ENCODE results near the gene MDH2.
"Not testable (repeated sequence)": the region's sequence is repeated elsewhere in the genome, so short reads cannot be mapped to it uniquely, and the experiment has no call there.

The MDH2 gene

GRCh38 chr7:76054123-76055120 lies 6.5 kb downstream of the MDH2 start:
- H3K4me3 ChIP-seq (ENCODE audit: low read depth, low read length) = no peak overlapping the region
- no peak for DNase-seq (ENCODE audit: low read depth)
- no peak for TF ChIP-seq CTCF (IDR thresholded peaks at IDR 0.05; ENCODE audit: low read depth, low read length, missing control alignments)
- in situ Hi-C loops (cut with HindIII; ENCODE audit: low sequenced_read_pairs) = no loop called here

GRCh38 chr7:76056241-76056640 lies 8.3 kb downstream of the MDH2 start:
- no peak for DNase-seq (ENCODE audit: low read depth)
- in situ Hi-C loops (cut with HindIII; ENCODE audit: low sequenced_read_pairs) = no loop called here

GRCh38 chr7:76057103-76057812 lies 9.4 kb downstream of the MDH2 start:
- no peak for DNase-seq (ENCODE audit: low read depth)
- no peak overlapping the region for H3K4me3 ChIP-seq (ENCODE audit: low read depth, low read length)
- in situ Hi-C loops (cut with HindIII; ENCODE audit: low sequenced_read_pairs) = no loop called here
- no peak for TF ChIP-seq CTCF (IDR thresholded peaks at IDR 0.05; ENCODE audit: low read depth, low read length, missing control alignments)

More at GRCh38 chr7:76056241-76056640, 8.3 kb downstream of the MDH2 start:
- no peak overlapping the region for H3K4me3 ChIP-seq (ENCODE audit: low read depth, low read length)
- no peak for TF ChIP-seq CTCF (IDR thresholded peaks at IDR 0.05; ENCODE audit: low read depth, low read length, missing control alignments)

- DNase-seq (ENCODE audit: low read depth) = no peak
- TF ChIP-seq CTCF (IDR thresholded peaks at IDR 0.05; ENCODE audit: low read depth, low read length, missing control alignments) = no peak
- in situ Hi-C loops (cut with HindIII; ENCODE audit: low sequenced_read_pairs) = no loop called here
- H3K4me3 ChIP-seq (ENCODE audit: low read depth, low read length) = no peak overlapping the region
These were observed 9.9 kb downstream of the MDH2 start for GRCh38 chr7:76057813-76058145.

GRCh38 chr7:76058745-76059144 lies 10.8 kb downstream of the MDH2 start:
- in situ Hi-C loops (cut with HindIII; ENCODE audit: low sequenced_read_pairs); DNase-seq (ENCODE audit: low read depth); H3K4me3 ChIP-seq (ENCODE audit: low read depth, low read length): not testable (repeated sequence)

- in situ Hi-C loops (cut with HindIII; ENCODE audit: low sequenced_read_pairs) = no loop called here
- no peak overlapping the region for H3K4me3 ChIP-seq (ENCODE audit: low read depth, low read length)
- no peak for DNase-seq (ENCODE audit: low read depth)
- no peak for TF ChIP-seq CTCF (IDR thresholded peaks at IDR 0.05; ENCODE audit: low read depth, low read length, missing control alignments)
These were observed 12.9 kb downstream of the MDH2 start for GRCh38 chr7:76060842-76061241.

- DNase-seq (ENCODE audit: low read depth) = no peak
- in situ Hi-C loops (cut with HindIII; ENCODE audit: low sequenced_read_pairs) = no loop called here
- H3K4me3 ChIP-seq (ENCODE audit: low read depth, low read length) = no peak overlapping the region
- TF ChIP-seq CTCF (IDR thresholded peaks at IDR 0.05; ENCODE audit: low read depth, low read length, missing control alignments) = no peak
These were observed 14.3 kb downstream of the MDH2 start for GRCh38 chr7:76062254-76062653.

Measured in astrocyte of the cerebellum (primary cell).